Activated naive CD4-positive, alpha-beta T cell (primary cell): ENCODE results near the gene TTC7B.

Source experiments
- DNase-seq, 4 experiments: peaks; one replicate each; lab custom pipeline; 2025; lab: John Stamatoyannopoulos, UW

The TTC7B gene

DNA sequence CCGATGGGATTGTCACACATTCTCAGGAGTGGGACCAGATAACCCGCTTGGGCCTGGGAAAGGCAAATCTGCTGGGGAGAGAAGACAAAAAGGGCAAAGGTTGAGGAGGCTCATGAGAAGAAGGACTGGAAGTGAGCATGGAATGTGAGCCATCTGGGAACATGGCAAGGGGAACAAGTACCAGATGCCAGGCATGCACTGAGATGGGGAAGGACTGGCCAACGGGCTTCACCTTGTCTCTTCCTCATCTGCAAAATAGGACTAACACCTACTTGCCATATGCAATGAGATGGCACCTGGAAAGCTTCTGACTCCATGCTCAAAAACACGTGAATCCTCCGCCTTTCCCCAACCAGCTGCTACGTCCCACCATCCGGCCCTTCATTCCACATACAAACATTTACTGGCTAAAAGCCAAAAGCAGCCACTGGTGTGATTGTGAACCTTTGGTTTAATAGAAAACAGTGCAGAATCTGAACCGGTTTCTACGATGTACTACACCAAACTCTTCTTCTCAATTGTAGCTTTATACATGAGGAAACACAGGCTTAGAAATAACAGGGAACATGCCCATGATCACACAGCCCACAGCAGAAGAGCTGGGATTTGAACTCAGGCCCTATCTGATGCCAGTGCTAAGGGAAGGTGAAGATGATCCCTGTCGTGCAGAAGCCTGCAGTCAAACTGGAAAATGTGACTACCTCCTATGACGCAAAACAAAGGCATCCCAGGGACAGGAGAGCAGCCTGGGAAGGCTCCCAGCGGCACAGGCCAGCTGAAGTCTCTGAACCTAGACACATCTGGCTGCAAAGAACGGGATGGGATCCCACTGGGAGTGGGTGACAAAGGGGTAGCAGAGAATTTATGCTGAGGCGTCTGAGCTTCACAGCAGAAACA is 112.1 kb downstream of the TTC7B start:
- DNase-seq: no peak

DNA sequence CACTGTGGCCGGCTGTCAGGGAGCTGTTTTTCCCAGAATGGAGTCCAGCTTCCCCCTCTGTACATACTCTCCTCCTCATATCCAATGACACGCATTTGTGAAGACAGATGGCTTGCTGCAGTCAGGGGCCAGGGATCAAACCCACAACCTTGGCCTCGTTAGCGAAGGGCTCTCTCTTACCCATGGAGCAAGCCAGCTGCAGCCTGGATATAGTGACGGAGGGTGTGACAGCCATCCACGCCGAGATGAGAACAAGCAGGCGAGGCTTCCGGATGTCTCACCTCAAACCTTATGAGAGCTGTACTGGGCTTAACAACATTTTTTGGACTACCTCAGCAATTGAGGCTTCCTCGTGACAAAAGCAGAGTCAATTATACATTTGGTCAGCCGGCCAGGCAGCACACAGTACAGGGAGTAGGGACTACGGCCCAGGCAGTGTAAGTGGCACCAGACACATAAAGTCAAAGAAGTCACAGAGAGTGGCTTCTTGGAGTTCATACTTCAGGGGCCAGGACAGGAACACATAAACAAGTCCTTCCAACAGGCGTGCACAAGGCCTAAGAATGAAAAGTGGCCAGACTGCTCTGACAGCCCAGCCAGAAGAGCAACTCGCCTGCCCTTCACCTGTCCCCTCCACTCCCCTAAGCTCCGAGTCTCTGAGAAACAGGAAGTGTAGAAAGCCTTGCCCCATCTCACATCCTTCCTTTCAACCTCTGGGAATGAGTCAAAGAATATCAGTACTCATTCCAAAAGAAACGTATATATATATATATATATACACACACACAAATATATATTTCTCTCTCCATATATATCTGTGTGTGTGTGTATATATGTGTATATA is 115.1 kb downstream of the TTC7B start:
- no peak for DNase-seq

DNA sequence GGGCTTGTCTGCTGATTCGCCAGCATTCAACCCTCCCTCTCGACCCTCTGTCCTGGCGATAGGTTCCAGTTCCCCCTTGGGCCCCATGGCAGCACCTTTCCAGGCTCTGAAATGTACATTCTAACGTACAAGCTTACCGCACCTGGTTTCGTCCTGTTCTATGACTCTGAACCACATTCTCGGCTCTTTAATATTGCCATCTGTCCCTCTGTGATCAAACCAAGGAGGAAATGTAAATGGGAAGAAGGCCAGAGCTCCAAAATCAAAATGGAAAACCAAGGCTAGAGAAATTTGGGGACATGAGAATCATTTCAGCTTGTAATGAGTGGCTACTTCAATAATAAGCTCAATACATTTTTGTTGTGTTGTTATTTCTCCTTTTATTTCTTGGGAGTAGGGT is 117.2 kb downstream of the TTC7B start:
- no peak for DNase-seq

DNA sequence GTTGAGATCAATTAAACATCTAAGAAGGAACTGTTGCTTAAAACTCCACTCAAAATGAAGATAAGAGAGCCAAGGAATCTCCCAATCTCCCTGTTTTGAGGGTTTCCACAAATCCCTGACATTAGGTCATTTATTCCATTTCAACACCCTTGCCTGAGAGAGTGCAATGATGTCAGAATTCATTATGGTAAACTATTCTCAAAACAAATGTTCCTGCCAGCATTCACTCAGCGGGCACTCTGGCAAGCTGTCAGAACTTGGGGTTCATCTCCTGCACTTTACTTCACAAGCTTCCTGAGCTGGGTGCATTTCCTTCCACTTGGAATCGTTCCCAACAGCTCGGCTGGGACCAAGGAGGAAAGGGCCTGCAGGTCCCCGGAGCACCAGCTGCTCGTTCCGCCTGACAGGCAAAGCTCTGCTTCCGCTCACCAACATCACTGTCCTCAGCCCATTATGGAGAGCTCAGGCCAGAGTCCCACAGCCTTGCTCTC is 117.8 kb downstream of the TTC7B start:
- DNase-seq: no peak

DNA sequence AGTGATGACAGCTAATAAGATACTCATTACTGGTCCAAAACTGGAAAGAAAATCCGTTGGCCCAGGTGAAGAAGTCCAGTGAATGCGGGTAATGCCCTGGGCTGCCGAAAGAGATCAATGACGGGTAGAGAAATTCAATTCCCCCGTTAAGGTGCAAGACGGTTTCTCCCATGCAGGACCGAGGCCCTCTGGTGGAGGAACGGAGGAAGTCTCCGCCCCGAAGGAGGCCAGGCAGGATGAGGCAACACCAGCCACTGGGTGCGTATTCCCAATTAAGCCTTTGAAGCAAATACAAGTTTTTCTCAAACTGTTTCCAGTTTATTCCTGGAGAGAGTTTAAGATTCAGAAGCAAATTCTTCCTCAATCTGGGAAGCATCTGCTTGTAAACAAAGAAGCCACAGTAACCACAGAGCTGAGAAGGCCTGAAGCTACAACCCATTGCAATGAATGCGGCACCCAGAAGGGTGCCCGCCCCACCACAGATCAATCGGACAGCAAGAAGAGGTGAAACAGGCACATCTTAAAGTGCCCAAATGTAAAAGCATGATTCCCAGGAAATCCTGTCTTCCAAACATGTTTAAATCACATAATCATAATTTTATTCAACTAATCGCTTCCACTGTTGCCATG is 118.5 kb downstream of the TTC7B start:
- peak; percentile 31 to 73 (median 60) for DNase-seq

DNA sequence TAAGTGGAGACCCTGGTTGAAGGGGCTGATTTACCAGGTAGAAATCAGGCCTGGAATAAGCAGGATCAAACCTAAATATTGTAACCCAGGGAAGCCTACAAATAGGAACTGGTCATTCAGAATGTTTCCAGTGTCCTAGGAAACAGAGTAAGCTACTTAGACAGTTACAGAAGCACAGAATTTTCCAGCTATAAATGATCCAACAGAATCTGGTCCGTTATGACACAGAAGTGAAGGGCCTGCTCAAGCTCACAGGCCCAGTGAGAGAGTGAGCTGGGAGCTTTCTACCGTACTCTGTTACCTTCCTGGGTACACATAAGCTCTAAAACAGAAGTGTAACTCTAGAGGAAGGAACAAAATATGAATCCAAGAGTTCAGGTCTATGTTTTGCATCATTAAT is 119.1 kb downstream of the TTC7B start:
- no peak for DNase-seq

GRCh38 chr14:90696720-90697119 is 119.5 kb downstream of the TTC7B start:
- no peak for DNase-seq

DNA sequence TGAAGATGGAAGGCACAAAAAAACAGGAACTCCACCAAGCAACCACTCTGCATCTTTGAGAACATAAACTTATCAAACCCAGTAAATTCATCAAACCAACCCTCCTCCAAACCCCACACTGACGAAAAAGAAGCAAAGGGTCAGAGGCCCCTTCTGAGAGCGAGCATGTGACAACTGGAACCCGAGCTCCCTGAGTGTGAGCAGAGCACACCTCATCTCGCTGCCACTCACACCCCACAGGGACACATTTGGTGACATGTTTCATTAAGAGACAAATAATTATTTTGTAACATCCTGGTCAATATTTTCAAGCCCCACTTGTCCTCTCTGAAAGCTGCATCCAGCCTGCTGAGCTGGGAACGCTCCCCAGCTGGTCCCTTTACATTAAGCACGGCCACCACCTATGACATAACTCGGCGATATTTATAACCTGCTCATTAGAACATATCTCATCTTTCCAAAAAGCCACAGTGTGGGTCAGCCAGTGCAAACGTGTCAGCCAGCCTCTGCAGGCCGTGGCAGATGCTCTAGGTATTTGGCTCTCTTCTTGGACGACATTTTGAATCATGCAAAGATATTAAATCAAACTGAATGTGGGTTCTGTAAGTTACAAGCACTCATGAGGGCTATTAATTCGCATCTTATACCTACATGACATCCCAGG is 120.1 kb downstream of the TTC7B start:
- DNase-seq: no peak

DNA sequence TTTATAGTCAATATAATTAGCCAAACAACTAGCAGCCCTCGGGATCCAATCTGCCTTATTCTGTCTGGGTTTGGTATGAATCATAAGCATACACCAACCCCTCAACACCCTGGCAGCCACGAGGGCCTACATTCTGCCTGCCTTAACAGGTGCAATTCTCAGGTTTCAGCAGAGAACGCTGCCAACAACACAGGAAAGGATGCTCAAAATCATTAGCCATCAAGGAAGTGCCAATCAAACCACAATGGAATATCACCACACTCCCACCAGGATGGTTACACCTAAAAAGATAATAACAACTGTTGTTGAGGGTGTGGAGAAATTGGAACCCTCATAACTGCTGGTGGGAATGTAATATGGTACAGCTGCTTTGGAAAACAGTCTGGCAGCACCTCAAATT is 122.8 kb downstream of the TTC7B start:
- no peak for DNase-seq

GRCh38 chr14:90692826-90693225 is 123.4 kb downstream of the TTC7B start:
- no peak for DNase-seq

DNA sequence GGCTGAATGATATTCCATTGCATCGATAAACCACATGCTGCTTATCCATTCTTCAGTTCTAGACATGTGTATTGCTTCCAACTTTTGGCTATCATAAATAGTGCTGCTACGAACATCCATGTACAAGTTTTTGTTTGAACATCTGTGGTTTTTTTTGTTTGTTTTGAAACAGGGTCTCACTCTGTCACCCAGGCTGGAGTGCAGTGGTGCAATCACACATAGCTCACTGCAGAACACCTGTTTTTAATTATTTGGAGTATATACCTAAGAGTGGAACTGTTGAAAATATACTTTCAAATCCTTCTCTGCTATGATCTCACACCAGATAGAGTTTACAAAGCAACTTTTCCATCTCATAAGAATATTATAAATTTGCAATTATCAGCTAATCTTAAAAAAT is 124.2 kb downstream of the TTC7B start:
- DNase-seq: no peak

DNA sequence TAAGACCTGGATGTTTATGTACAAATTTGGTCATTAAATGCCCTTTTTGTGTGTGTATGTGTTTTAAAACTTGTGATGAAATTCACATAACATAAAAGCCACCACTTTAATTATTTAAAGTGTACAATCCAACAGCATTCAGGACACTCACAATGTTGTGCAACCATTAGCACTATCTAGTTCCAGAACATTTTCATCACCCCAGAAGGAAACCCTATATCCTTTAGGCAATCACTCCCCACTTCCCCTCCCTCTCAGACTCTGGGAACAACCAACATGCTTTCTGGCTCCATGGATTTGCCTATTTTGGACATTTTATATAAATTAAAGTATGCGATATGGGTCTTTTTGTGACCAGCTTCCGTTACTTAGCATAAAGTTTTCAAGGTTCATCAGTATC is 124.6 kb downstream of the TTC7B start:
- DNase-seq: no peak

DNA sequence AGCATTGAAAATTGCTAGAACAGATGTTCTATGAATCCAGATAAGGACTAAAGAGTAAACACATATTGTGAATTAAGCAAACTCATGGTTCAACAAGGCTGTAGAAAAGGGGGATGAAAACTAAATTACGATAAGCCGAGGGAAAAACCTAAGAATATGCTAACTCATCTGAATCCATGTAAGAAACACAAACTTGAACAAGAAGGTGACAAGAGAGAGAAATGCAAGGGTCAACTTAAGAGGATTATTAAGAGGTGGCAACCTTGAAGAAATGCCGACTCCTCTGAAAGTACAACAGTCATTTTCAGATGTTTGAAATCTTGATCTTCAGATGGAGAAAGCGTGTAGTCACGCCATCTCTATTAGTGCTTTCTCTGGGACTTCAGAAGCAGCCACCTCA is 128.6 kb downstream of the TTC7B start:
- no peak for DNase-seq

- DNase-seq: no peak
Measured at GRCh38 chr14:90682615-90683014, 133.6 kb downstream of the TTC7B start.

- no peak for DNase-seq
Measured at GRCh38 chr14:90681929-90682328, 134.3 kb downstream of the TTC7B start.

DNA sequence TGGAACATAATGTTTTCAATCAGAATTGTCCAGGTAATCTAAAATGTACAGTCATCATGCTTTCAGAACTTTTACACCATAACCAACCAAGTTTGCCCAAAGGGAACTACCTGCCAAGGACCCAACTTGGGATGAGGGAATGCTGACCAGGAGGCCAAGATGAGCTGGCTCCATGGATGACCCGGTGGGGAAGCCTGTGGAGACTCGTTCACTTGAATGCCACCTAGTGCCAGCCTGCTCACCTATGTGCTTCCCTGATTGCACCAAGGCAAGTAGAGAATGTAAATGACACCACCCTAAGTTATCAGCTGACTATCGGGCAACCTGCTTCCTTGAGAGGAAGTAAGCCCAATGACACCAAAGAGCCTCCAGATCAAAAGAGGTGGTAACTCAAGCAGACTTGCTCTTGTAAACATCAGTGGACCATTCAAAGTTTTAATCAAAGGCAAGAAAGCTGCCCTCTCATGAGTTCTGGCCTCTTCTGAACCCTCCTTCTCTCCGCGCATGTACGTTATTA is 137.3 kb downstream of the TTC7B start:
- no peak for DNase-seq

- DNase-seq: no peak
Measured at GRCh38 chr14:90678420-90678819, 137.8 kb downstream of the TTC7B start.

- no peak for DNase-seq
Measured at GRCh38 chr14:90677484-90678050, 138.7 kb downstream of the TTC7B start.

DNA sequence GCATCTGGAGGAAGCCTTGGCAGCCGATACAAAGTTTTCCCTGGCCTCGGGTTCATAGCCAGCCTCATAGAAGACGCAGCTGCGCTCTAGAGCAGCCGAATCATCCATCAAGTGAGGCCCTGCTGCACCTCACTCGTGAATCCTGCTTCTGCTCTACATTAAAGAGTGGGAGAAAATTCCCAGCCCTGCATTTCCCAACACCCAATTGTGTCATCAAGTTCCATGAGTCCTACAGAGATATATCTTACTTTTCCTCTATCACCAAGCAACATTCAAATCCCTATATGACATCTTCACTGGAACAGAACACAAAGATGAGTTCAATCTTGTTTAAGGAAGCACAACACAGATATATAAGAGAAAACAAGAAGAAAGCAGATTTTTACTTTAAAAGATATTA is 139.3 kb downstream of the TTC7B start:
- no peak for DNase-seq

GRCh38 chr14:90676356-90676755 is 139.9 kb downstream of the TTC7B start:
- DNase-seq: no peak

DNA sequence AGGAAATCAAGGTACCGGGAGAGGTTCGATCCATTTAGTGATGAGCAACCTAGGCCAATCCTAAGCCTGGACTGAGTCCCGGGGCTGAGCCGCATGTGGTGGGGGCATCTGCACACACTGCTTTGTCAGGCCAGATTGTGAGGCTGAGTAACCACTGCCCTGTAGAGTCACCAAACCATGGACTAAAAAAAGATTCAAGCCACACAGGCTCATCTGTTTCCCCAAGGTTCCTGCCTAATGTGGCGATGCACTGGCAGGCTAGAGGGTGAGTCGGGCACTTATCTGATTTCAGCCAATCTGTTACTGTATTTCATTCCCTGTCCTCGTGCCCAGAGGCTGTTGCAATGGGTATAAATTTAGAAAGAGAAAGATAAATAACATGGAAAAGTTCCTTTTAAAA is 140.8 kb downstream of the TTC7B start:
- DNase-seq: no peak
